DOHH2 (cell line): ENCODE data around the gene MYCBP.

Experiments
- H3F3A ChIP-seq: fragments of 200-600 bp; sonication (generic), shearing (Covaris generic); 2 replicates; pipeline ENCODE4 v1.6.0; 2016; ENCODE audit warnings: antibody characterized with exemption, mild to moderate bottlenecking; ENCODE audit not compliant: control insufficient read depth, insufficient read depth
- H3K27ac ChIP-seq: fragments of 200-600 bp; sonication (generic); 2 replicates; pipeline ENCODE4 v1.5.1; 2014; ENCODE audit warnings: low read depth, mild to moderate bottlenecking, low read length, moderate library complexity
- H3K27me3 ChIP-seq: fragments of 200-600 bp; sonication (generic); 2 replicates; pipeline ENCODE4 v1.6.1; 2014; ENCODE audit warnings: mild to moderate bottlenecking, low read length, mixed read lengths; ENCODE audit not compliant: control insufficient read depth
- H3K36me3 ChIP-seq: fragments of 200-600 bp; sonication (generic); 2 replicates; pipeline ENCODE4 v1.6.1; 2014; ENCODE audit warnings: mild to moderate bottlenecking, low read length, moderate library complexity, mixed read lengths; ENCODE audit not compliant: control insufficient read depth
- H3K4me1 ChIP-seq: fragments of 200-600 bp; sonication (generic); 2 replicates; pipeline ENCODE4 v1.6.1; 2014; ENCODE audit warnings: mild to moderate bottlenecking, low read length, mixed read lengths; ENCODE audit not compliant: control insufficient read depth
- H3K4me2 ChIP-seq: fragments of 200-600 bp; sonication (generic); 2 replicates; pipeline ENCODE4 v1.6.0; 2014; ENCODE audit warnings: mild to moderate bottlenecking, low read length, moderate library complexity
- H3K4me3 ChIP-seq: fragments of 200-600 bp; sonication (generic); 2 replicates; pipeline ENCODE4 v1.5.1; 2014; ENCODE audit warnings: mild to moderate bottlenecking, low read length, mixed read lengths
- H3K79me2 ChIP-seq: fragments of 200-600 bp; sonication (generic); 2 replicates; pipeline ENCODE4 v1.6.1; 2014; ENCODE audit warnings: mild to moderate bottlenecking, low read length, mixed read lengths; ENCODE audit not compliant: control insufficient read depth
- H3K9me2 ChIP-seq: fragments of 200-600 bp; sonication (generic); replicated peaks from 2 replicates; pipeline ENCODE4 v1.6.1; 2014; ENCODE audit warnings: mild to moderate bottlenecking, low read length, mixed read lengths; ENCODE audit not compliant: control insufficient read depth
- H3K9me3 ChIP-seq: fragments of 200-600 bp; sonication (generic); 2 replicates; pipeline ENCODE4 v1.6.1; 2014; ENCODE audit warnings: antibody characterized with exemption, low read length, mixed read lengths; ENCODE audit not compliant: control insufficient read depth, insufficient read depth
- H4K20me1 ChIP-seq: fragments of 200-600 bp; sonication (generic); 2 replicates; pipeline ENCODE4 v1.6.0; 2014; ENCODE audit warnings: low read depth, mild to moderate bottlenecking, antibody characterized with exemption, low read length, moderate library complexity; ENCODE audit not compliant: control insufficient read depth, insufficient read depth
- EZH2phosphoT487 ChIP-seq: fragments of 200-600 bp; sonication (generic); IDR thresholded peaks from 2 replicates; pipeline ENCODE4 v1.6.1; 2017; ENCODE audit warnings: borderline replicate concordance, mild to moderate bottlenecking, antibody characterized with exemption, low read length, moderate library complexity, mixed read lengths
- TF ChIP-seq, protein P1 (sequence below): fragments of 200-600 bp; sonication (generic); IDR thresholded peaks from one replicate; pipeline ENCODE4 v1.5.1; 2014; ENCODE audit warnings: antibody characterized with exemption, mild to moderate bottlenecking, low read depth, low read length; ENCODE audit not compliant: poor library complexity, severe bottlenecking

MYCBP gene

DNA sequence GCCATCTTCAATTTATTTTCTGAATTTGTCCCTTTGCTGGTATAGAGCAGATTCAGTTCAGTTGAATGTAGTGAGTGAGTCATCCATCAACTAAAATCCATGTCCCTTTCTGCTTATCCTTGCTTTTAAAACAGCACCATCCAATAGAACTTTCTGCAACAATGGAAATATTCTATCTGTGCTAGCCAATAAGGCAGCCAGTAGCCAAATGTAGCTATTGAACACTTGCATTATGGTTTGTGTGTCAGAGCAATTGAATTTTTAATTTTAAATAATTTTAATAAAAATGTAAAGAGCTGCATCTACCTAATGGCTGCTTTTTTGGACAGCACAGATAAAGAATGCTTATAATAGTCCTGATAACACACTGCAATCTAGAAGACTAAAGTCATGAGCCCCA is 8.3 kb upstream of the MYCBP start, which contains the start of gene GJA9:
TSS of gene GJA9 (minus strand) at position 101 of the 400 bp plus-strand sequence. CDS start 5,489 bp downstream, outside the sequence.
- Histone ChIP-seq H3K27me3 (peaks cover 3% of the 10 kb centered on the region; the same call in 1 of the 2 replicates), H3F3A (no peaks in the 10 kb centered on the region), H3K4me2 (no peak within 1 kb of the TSS), H3K79me2 (no peaks in the 10 kb centered on the region), H3K4me1 (no peaks in the 10 kb centered on the region), H3K27ac (no peak within 1 kb of the TSS), H4K20me1 (no peaks in the 10 kb centered on the region), H3K9me2 (no peaks in the 10 kb centered on the region), H3K9me3 (no peaks in the 10 kb centered on the region), H3K36me3 (no peaks in the 10 kb centered on the region), H3K4me3 (no peak within 1 kb of the TSS)
- no peak for TF ChIP-seq EZH2phosphoT487
- TF ChIP-seq, protein P1, sequence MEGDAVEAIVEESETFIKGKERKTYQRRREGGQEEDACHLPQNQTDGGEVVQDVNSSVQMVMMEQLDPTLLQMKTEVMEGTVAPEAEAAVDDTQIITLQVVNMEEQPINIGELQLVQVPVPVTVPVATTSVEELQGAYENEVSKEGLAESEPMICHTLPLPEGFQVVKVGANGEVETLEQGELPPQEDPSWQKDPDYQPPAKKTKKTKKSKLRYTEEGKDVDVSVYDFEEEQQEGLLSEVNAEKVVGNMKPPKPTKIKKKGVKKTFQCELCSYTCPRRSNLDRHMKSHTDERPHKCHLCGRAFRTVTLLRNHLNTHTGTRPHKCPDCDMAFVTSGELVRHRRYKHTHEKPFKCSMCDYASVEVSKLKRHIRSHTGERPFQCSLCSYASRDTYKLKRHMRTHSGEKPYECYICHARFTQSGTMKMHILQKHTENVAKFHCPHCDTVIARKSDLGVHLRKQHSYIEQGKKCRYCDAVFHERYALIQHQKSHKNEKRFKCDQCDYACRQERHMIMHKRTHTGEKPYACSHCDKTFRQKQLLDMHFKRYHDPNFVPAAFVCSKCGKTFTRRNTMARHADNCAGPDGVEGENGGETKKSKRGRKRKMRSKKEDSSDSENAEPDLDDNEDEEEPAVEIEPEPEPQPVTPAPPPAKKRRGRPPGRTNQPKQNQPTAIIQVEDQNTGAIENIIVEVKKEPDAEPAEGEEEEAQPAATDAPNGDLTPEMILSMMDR, result no peak

DNA sequence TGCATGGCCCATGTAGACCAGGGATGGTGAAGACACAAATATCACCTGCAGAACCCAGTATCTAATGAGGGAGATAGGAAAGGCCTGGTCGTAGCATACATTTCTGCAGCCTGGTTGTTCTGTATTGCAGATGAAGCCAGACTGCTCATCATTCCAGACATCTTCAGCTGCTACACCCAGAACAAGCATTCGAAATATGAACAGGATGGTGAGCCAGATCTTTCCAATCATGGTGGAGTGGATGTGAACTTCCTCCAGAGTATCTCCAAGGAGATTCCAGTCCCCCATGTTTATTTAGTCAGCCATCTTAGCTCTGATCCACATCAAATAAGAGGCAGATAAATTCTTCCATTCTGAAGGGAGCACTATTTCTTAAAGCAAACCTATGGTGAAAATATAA is 2.7 kb upstream of the MYCBP start:
- Histone ChIP-seq H3F3A (no peaks in the 10 kb centered on the region), H3K4me2 (no peak overlapping the region), H3K4me3 (no peak overlapping the region), H4K20me1 (0 out of 2 replicates have a peak, but pooled peaks cover 2% of the 10 kb centered on the region), H3K27ac (no peak overlapping the region), H3K79me2 (peaks cover 26% of the 10 kb centered on the region), H3K36me3 (no peaks in the 10 kb centered on the region), H3K9me2 (no peaks in the 10 kb centered on the region), H3K27me3 (no peaks in the 10 kb centered on the region), H3K9me3 (no peaks in the 10 kb centered on the region), H3K4me1 (peaks cover 18% of the 10 kb centered on the region)
- TF ChIP-seq, protein P1, result no peak
- no peak for TF ChIP-seq EZH2phosphoT487

GRCh38 chr1:38872401-38873026 is 634 bp downstream of the MYCBP start:
- Histone ChIP-seq H3K27ac (no peak overlapping the region), H3K9me3 (no peaks in the 10 kb centered on the region), H3K27me3 (no peaks in the 10 kb centered on the region), H3K9me2 (no peaks in the 10 kb centered on the region), H3K4me2 (peak overlapping the region; percentile 73), H3F3A (0 out of 2 replicates have a peak, but pooled peaks cover 2% of the 10 kb centered on the region), H3K4me1 (peaks cover 30% of the 10 kb centered on the region), H3K4me3 (peak overlapping the region; percentile 94), H3K79me2 (peaks cover 36% of the 10 kb centered on the region), H3K36me3 (no peaks in the 10 kb centered on the region), H4K20me1 (0 out of 2 replicates have a peak, but pooled peaks cover 2% of the 10 kb centered on the region)
- no peak for TF ChIP-seq EZH2phosphoT487
- TF ChIP-seq, protein P1, result no peak
